DLD1 (cell line): ENCODE data around the gene MT2A.

ENCODE experiments used
- in situ Hi-C: cut with HindIII; loops from 2 replicates; pipeline ENCODE4 v1.10.0; 2017; ENCODE audit warnings: low sequenced_read_pairs

MT2A gene

DNA sequence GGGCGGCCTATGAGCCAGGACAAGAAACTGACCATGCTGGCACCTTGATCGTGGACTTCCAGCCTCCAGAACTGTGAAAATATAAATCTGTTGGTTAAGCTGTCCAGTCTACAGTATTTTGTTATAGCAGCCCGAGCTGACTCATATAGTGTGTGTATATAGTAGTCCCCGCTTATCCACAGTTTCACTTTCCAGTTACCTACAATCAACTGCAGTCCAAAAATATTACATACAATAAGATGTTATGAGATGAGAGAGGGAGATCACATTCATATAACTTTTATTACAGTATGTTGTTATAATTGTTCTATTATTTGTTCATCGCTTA lies 14.1 kb upstream of the MT2A start:
- in situ Hi-C loops: no loop called here

DNA sequence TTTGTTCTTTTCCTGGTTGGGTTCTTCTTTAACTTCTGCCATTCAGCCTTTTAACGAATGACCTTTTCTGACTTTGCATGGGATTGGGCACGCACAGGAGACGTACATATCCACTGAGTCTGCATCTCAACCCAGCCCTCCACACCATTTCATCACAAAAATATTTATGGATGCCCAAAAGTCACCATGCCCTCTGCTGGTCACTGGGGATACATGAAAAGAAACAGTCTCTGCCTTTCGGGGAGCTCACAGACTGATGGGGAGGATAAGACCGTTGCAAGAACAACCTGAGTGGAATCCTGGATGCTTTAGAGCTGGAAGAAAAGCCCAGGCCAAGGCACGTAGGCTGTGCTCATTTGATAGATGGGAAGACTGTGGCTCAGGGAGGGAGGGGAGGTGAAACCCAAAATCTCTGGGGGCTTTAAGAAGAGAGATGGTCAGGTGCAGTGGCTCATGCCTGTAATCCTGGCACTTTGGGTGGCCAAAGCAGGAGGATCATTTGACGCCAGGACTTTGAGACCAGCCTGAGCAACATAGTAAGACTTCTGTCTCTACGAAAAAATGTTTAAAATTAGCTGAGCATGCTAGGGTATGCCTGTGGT lies 7.9 kb upstream of the MT2A start:
- in situ Hi-C loops: no loop called here

DNA sequence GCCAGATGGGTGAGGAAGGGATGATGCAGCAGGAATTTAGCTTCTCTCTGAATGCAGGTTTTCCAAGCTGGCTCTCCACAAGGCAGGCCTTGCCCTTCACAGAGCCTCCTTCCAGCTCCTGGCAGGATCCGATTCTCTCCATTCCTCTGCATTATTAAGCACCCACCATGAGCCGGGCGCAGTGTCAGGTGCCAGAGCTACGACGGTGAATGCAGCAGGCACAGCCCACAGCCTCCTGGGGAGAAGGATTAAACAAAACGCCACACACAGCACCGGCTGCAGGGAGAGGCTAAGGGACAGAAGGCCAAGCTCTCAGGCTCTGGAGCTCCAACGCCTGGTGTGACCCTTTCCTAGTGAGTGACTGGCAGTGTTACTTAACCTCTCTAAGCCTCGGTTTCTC lies 7.1 kb upstream of the MT2A start:
- in situ Hi-C loops: no loop called here

DNA sequence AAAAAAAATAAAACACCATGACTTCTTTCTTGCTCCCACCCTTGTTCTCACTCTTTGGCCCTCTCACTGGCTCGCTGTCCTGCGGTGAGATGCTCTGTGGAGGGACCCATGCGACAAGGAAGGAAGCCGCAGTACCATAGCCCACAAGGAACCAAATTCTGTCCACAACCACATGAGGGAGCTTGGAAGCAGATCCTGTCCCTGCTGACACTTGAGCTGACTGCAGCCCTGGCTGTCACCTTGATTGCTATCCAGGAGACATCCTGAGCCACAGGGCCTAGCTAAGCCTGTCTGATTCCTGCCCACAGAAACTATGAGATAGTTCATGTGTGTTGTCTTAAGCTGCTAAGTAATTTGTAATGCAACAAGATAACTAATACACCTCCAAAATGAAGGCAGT lies 4.8 kb upstream of the MT2A start:
- in situ Hi-C loops: no loop called here

DNA sequence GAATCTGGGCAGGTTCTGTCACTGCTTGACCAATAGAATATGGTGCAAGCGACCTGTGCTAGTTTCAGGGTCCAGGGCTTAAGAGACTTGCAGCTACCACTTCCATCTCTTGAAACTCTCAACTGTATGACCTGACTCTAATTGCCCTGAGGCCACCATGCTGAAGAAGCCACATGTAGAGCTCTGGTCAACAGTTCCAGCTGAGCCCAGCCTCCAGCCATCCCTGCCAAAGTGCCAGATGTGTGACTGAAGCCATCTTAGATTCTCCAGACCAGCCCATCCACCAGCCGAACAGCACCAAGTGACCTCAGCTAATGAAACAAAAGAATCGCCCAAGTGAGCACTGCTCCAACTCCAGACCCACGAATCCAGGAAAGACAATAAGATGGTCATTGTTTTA lies 3.4 kb upstream of the MT2A start:
- in situ Hi-C loops: no loop called here

DNA sequence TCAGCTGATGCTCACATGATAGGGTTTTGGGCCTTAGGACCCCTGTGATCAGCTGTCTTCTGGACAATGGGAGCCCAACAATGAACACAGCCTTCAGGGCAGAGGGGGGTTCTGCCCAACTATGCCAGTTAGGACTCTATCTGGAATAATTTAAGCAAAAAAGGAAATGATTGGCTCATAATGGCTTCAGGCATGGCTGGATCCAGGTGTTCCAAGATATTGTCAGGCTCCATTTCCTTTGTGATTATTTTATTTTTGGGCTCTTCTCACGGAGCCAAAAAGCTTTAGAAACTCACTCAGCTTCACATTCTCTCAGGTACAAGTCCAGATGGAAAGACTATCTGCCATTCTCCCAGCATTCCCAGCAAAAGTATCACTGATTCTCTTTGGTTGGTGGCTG lies 2.9 kb upstream of the MT2A start:
- in situ Hi-C loops: no loop called here

DNA sequence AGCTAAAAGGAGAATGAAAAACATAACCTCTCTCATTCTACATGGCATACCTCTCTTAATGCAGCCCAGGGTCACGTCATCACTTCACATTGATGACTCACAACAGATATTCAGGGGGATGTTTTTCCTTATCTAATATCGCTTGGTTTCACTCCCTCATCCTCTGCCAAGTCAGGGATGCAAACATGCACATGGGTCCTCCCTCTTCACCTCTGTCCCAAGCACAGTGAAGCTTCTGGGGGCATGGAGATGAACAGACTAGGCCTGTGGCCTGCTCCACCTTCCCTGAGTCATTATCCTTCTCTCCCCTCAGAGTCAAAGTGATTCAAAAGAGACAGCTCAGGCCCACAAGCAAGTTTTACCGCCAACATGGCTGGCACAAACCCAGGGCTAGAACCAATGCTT lies 2.3 kb upstream of the MT2A start:
- in situ Hi-C loops: no loop called here

DNA sequence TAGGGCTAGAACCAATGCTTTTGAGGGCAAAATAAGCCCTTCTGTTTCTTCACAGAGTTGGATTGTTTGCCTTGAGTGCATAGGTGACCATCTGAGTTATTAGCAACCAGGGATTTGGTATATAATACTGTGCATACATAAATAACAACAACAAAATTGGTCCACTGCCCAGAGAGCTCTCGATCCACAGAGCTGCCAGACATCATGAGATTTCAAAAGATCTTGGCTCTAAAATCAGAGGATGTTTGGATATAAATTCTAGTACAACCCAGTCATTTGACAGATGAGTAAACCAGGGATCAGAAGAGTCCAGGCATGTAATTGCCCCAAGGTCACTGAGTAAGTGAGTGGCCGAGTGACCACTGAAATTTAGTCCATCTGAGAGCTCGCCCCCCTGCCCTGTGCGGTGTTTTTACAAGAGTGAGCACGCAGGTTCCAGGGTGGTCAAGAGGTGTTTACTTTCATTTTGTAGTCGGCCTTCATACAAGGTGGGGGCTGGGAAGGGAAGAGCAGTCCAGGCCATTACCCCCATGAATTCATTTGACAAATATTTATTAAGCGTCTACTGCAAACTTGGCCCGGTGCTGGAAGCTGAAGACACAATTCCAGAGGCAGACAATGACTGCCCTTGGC lies 1.8 kb upstream of the MT2A start:
- in situ Hi-C loops: no loop called here

DNA sequence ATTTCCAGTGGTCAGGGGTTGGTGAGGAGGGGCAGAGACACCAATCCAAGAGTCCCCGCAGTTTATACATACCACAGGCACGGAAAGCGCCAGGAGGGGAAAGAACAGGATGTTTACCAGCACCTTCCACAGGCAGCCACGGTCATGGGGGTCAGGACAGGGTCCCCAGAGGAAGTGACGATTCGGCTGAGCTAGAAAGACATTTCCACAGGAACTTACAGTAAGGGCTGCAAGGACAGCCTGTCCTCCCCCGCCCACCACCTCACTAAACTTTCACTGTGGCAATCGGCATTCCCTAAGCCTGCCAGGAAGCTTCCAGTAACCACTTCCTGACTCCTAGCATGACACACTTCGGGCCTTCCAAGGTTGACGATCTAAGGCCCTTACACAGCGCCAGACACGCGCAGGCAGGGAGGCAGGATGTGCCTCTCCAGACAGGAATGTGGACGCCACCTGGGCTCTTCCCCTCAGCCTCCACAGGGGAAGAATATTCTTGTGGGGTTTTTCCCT lies 1.2 kb upstream of the MT2A start:
- in situ Hi-C loops: no loop called here

DNA sequence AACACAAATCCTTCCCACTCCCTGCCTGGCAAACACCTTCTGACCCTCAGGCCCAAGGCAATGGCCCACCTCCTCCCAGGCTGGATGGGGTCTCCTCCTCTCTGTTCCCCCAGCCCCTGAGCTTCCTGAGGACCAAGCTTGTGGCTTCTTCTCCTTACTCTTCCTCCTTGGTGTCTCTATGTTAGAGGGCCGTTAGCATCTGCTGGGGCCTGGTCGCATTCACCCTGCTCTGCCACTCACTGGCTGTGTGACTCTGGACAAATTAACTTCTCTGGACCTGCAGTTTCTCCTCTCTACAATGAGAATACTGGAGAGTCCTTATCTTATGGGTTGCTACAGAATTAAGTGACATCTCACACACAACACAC lies 725 bp upstream of the MT2A start:
- in situ Hi-C loops: no loop called here

DNA sequence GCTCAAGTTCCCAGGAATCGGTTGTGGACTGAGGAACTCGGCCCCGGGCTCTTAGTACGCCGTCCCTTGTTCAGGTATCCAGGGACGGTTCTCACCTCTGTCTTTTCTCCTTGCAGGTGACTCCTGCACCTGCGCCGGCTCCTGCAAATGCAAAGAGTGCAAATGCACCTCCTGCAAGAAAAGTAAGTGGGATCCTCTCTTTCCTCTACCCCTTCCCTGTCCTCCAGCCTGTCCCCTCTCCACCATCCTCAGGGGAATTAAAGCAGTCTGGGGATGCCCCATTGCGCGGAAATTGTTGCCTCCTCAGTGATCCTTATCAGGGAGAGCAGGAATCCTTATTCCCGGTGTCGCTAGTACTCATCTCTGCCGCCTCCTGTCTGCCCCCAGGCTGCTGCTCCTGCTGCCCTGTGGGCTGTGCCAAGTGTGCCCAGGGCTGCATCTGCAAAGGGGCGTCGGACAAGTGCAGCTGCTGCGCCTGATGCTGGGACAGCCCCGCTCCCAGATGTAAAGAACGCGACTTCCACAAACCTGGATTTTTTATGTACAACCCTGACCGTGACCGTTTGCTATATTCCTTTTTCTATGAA lies 585 bp downstream of the MT2A start:
- in situ Hi-C loops: no loop called here

DNA sequence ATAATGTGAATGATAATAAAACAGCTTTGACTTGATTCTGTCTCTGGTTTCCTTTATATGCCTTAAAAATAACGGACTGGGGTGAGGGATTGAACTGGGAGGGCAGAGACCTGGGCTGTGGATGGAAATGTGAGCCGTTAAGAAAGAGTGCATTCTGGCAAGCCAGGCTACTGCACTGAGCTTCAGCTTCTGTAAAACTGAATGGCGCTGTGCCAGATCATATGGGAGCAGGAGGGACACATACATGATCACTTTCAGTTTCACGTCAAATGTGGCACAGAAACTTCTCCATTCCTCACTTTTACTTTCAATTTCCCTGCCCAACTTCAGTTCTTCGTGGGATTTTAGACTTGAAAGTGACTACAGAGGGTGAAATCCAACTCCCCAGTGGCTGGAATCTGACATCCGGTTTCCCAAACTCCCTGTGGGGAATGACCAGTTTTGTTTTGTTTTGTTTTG lies 1.1 kb downstream of the MT2A start:
- in situ Hi-C loops: no loop called here

DNA sequence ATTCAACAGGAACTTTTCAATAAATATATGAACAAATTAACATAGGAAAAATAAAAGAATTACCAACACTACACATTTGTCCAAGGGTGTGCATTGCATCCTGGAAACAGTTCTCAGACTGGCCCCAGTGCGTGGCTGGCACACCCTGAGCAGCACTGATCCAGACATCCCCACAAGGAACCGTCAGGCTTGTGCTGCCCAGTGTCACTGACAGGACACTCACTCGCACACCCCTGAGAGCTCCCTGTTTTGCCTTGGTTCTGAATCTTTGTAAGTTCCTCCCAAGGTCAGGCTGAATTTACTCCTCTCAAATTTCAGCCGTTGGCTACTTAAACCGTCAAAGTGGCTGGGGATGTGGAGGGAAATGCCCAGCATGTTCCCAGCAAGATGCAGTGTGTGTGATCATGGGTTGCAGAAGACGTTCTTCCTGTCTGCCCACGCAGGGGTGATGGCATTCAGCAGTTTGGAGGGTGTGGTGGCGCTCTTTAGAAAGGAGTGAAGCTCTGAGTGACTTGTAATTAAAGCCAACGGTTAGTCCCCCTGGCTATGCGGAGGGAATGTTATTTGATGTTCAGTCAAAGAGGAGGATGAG lies 1.7 kb downstream of the MT2A start:
- in situ Hi-C loops: loop anchor here (5.0 kb wide), 1 partner anchor 57 kb away; the partner anchor contains the start of genes MT1G and MT1H

DNA sequence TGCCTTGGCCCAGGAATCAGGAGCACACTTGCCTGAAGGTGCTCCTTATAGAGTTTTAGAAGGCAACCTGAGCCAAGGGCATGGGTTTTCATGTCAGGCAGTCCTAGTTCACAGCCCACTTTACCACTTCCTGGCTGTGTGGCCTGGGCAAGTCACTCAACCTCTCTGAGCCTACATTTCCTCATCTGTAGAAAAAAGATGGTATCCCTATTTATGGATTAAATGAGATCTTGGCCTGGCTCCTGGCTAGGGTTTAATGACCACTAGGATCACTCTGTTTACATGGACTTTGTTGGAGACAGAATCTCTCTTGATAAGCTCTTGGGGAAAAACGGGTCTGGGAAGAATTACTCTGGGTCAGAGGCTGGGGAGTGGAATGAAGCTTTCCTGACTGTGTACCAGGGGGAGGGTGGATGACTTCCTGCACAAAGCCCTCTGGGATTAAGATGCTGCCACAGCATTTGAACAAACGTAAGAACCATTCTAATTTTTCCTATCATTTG lies 2.3 kb downstream of the MT2A start:
- in situ Hi-C loops: loop anchor here (5.0 kb wide), 1 partner anchor 57 kb away; the partner anchor contains the start of genes MT1G and MT1H

DNA sequence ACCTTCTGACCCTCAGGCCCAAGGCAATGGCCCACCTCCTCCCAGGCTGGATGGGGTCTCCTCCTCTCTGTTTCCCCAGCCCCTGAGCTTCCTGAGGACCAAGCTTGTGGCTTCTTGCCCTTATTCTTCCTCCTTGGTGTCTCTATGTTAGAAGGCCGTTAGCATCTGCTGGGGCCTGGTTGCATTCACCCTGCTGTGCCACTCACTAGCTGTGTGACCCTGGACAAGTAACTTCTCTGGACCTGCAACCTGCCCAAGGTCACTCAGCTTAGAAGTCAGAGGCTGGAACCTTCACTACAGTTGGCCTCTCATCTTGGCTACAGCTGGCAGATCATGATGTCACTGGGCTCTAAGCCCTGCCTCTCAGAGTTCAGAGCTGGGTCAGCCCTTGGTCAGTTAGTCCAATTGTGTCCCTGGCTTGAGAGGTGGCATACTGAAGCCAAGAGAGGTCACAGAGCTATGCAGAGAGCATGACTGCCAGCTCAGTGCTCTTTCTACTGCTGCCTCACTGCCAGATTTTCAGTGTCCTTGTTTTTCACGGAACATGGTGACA lies 3.0 kb downstream of the MT2A start:
- in situ Hi-C loops: loop anchor here (5.0 kb wide), 1 partner anchor 56 kb away; the partner anchor contains the start of genes MT1G and MT1H

DNA sequence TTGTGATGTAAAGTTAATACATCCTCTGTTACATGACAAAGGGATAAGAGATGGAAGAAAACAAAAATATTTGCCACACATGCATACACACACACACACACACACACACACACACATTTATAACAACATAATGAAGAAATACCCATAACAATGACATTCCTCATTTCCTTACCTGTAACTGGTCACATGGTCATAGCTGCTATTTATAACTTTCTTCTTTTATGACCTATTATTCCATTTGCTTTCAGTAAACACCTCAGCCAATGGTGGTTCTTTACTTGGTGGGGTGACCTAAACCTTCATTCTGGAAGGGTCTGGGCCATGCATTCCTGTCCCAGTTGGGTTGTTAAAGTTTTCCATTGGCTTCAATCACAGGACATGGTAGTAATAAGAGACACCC lies 5.3 kb downstream of the MT2A start:
- in situ Hi-C loops: loop anchor here (5.0 kb wide), 1 partner anchor 54 kb away; the partner anchor contains the start of genes MT1G and MT1H

DNA sequence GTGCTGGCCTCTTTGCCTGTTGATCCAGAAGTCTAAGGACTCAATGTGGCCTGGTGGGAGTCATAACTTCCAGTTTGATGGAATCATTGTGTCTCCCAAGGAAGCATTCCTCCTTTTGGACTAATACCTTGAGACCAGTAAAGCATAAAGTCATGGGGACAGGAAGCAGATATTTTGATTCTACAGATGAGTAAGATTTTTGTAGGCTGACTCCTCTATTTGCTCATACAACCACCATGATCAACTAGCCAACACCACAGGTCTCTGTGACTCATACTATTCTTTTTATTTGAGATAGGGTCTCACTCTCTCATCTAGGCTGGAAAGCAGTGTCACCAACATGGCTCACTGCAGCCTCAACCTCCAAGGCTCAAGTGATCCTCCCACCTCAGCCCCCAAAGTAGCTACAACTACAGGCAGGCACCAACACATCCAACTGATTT lies 6.2 kb downstream of the MT2A start:
- in situ Hi-C loops: loop anchor here (5.0 kb wide), 1 partner anchor 53 kb away; the partner anchor contains the start of genes MT1G and MT1H

DNA sequence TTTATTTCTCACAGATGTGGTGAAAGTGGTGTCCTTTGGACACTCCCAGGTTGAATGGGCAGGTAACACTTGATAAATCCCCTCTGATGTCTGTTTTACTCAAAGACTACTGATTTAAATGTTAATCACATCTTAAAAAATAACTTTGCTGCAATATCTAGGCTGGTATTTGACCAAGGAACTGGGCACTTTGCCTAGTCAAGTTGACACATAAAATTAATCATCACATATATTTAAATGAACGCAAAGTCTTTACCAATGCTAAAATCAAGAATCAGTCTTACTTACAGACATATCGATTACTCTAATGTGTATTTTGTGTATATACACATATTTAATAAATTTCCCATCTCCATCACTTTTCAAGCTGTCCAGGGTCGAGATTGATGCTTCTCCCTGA lies 7.0 kb downstream of the MT2A start:
- in situ Hi-C loops: no loop called here

DNA sequence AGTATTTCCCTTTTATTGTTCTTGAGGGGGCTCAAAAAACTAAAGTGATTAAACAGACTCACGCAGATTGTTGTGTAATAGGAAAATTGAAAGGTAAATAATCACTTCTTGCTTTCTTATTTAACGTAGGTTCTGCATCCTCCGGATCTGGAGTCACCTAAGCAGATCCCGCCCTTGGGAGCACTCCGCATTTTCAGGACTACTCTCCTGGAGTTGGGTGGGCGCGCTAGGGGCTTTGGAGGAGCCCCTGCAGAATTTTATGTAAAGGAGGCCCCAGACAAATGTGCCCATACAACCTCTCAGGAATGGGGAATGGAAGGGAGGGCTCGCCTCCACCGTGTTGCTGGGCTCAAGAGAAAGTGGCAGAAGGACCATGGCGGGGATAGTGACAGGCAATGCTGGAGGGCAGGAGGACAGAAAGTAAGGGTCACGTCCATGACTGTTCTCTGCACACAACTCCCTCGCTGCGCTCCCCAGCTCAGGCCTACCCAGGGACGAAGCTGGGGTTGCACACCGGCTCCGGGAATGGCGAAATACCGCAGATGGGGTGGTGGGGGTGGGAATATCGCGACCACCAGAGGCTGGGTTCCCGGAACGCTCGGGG lies 8.3 kb downstream of the MT2A start:
- in situ Hi-C loops: no loop called here

DNA sequence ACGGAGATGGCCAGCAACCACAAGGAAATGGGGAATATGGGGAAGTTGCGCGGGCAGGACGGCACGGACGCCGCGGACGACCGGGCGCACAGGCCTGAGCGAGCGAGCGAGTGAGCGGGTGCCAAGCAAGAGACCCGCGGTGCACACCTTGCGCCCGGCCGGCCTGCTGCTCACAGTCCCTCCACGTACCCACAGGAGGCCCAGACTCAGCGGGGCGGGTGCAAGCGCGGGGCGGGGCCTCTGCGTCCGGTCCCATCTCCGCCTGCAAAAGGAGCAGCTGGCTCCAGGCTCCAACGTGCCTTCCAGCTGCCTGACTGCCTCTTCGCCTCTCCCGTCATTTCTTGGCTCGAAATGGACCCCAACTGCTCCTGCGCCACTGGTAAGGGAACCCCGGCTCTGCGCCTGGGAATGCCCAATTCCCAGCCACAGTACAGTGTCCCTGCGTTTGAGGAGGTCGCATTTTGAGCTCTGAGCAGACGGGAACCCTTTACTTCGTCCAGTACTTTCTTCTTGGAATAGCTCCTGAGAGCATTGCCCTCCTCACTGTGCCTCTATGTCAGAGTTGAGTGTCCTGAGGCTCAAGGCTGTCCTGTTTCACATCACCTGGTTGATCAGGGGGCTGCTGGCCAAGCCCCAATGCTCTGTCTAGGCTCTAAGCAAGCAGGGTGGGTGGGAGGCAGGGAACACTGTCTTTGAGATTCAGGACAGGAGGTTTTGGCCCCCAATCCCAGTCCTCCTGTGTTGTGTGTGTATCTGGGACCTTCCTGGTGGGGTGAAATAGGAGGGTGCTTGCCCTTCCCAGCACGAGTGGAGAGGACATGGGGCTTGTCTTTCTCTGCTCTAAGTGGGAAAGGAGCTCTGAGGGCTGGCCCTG lies 9.1 kb downstream of the MT2A start:
- in situ Hi-C loops: no loop called here
